Astrocyte (in vitro differentiated cells and primary cell): ENCODE measurements around the gene CDK5RAP2. TPM values are rescaled to one million over a fixed set of nuclear protein-coding genes. Genes with fewer than 3 reads are reported as not detected.
A peak's percentile ranks its signal among the peaks of the same experiment; 100 is the strongest.

ENCODE experiments used
- DNase-seq: peaks from one replicate; pipeline ENCODE4 v3.0.0-alpha.2; 2010; ENCODE audit warnings: low read depth
- FAIRE-seq: peaks from 2 replicates; lab custom pipeline; 2011; peaks lifted over from hg19 to GRCh38; lab: Jason Lieb, UNC
- H2AFZ ChIP-seq: 2 replicates; pipeline ENCODE4 v1.6.0; 2012; ENCODE audit warnings: low read depth, low read length, inconsistent platforms
- H3K27ac ChIP-seq: 2 replicates; pipeline ENCODE4 v1.5.1; 2011; ENCODE audit warnings: low read depth, low read length, inconsistent platforms
- H3K27me3 ChIP-seq: 2 replicates; pipeline ENCODE4 v1.6.0; 2011; ENCODE audit warnings: low read length, inconsistent platforms; ENCODE audit not compliant: insufficient read depth
- H3K36me3 ChIP-seq: 2 replicates; pipeline ENCODE4 v1.5.1; 2011; ENCODE audit warnings: low read length, inconsistent platforms; ENCODE audit not compliant: insufficient read depth
- H3K4me1 ChIP-seq: 2 replicates; pipeline ENCODE4 v1.5.1; 2011; ENCODE audit warnings: low read length, inconsistent platforms; ENCODE audit not compliant: insufficient read depth
- H3K4me2 ChIP-seq: 2 replicates; pipeline ENCODE4 v1.6.0; 2012; ENCODE audit warnings: low read length, inconsistent platforms
- H3K4me3 ChIP-seq: 2 replicates; pipeline ENCODE4 v1.5.1; 2011; ENCODE audit warnings: low read depth, mild to moderate bottlenecking, low read length, inconsistent platforms; ENCODE audit not compliant: insufficient read depth
- H3K79me2 ChIP-seq: 2 replicates; pipeline ENCODE4 v1.6.0; 2012; ENCODE audit warnings: mild to moderate bottlenecking, low read length, inconsistent platforms; ENCODE audit not compliant: insufficient read depth
- H3K9ac ChIP-seq: 2 replicates; pipeline ENCODE4 v1.6.0; 2012; ENCODE audit warnings: mild to moderate bottlenecking, low read length, inconsistent platforms
- H3K9me3 ChIP-seq: 2 replicates; pipeline ENCODE4 v1.5.1; 2012; ENCODE audit warnings: low read depth, mild to moderate bottlenecking, low read length, inconsistent platforms; ENCODE audit not compliant: insufficient read depth
- H4K20me1 ChIP-seq: 2 replicates; pipeline ENCODE4 v1.6.0; 2012; ENCODE audit warnings: low read length, inconsistent platforms; ENCODE audit not compliant: insufficient read depth
- H3K27ac Mint-ChIP-seq: one replicate; pipeline ENCODE4 v1.8.0; 2021; ENCODE audit warnings: mild to moderate bottlenecking, mixed read lengths; ENCODE audit not compliant: unreplicated experiment
- H3K27me3 Mint-ChIP-seq: one replicate; pipeline ENCODE4 v1.8.0; 2021; ENCODE audit warnings: low read depth, mixed read lengths; ENCODE audit not compliant: unreplicated experiment
- H3K36me3 Mint-ChIP-seq: one replicate; pipeline ENCODE4 v1.8.0; 2021; ENCODE audit warnings: low read depth, mixed read lengths; ENCODE audit not compliant: unreplicated experiment
- H3K4me1 Mint-ChIP-seq: one replicate; pipeline ENCODE4 v1.8.0; 2021; ENCODE audit warnings: low read depth, mixed read lengths; ENCODE audit not compliant: unreplicated experiment
- H3K4me3 Mint-ChIP-seq: one replicate; pipeline ENCODE4 v1.8.0; 2021; ENCODE audit warnings: mild to moderate bottlenecking, moderate library complexity, mixed read lengths; ENCODE audit not compliant: unreplicated experiment
- H3K9me3 Mint-ChIP-seq: one replicate; pipeline ENCODE4 v1.8.0; 2021; ENCODE audit warnings: mild to moderate bottlenecking, mixed read lengths; ENCODE audit not compliant: unreplicated experiment
- CTCF ChIP-seq: IDR thresholded peaks from 2 replicates; pipeline ENCODE4 v1.5.1; 2011; ENCODE audit warnings: low read depth, mild to moderate bottlenecking, inconsistent platforms, low read length, moderate library complexity; ENCODE audit not compliant: insufficient read depth
- EZH2 ChIP-seq: IDR thresholded peaks from 2 replicates; pipeline ENCODE4 v1.6.1; 2012; ENCODE audit warnings: mild to moderate bottlenecking, low read length, inconsistent platforms; ENCODE audit not compliant: insufficient read depth
- total RNA-seq: library from RNA; stranded (reverse); gene quantifications from 2 replicates; pipeline ENCODE4 v1.2.1, GENCODE V29; 2021

CDK5RAP2 gene
- total RNA-seq, 1 donor from 2014 or later: 36.3 TPM

- H3K9me3 Mint-ChIP-seq: no peaks in the 10 kb centered on the region
- H3K9me3 ChIP-seq: no peaks in the 10 kb centered on the region
- H3K4me1 Mint-ChIP-seq: no peaks in the 10 kb centered on the region
- H3K36me3 ChIP-seq: peaks cover 4% of the 10 kb centered on the region
- H3K27me3 ChIP-seq: no peaks in the 10 kb centered on the region
- H4K20me1 ChIP-seq: no peaks in the 10 kb centered on the region
- no peak overlapping the region for H3K27ac Mint-ChIP-seq
- peaks cover 18% of the 10 kb centered on the region for H3K4me1 ChIP-seq
- no peak for TF ChIP-seq EZH2
- TF ChIP-seq CTCF: no peak
- DNase-seq (no peak), FAIRE-seq (no peak)
- peaks cover 10% of the 10 kb centered on the region for H3K36me3 Mint-ChIP-seq
- H3K27ac ChIP-seq: no peak overlapping the region
- H3K4me3 Mint-ChIP-seq: no peak overlapping the region
- H3K4me3 ChIP-seq: no peak overlapping the region
- H2AFZ ChIP-seq: no peak overlapping the region
- H3K4me2 ChIP-seq: peak overlapping the region; percentile 1
- no peak overlapping the region for H3K9ac ChIP-seq
- no peaks in the 10 kb centered on the region for H3K27me3 Mint-ChIP-seq
- H3K79me2 ChIP-seq: no peaks in the 10 kb centered on the region
Measured at GRCh38 chr9:120385606-120386389, 194.2 kb downstream of the CDK5RAP2 start.

- Mint-ChIP-seq H3K36me3 (peaks cover 12% of the 10 kb centered on the region), H3K27me3 (no peaks in the 10 kb centered on the region), H3K9me3 (peaks cover 6% of the 10 kb centered on the region), H3K27ac (no peak overlapping the region), H3K4me1 (no peaks in the 10 kb centered on the region), H3K4me3 (no peak overlapping the region)
- no peaks in the 10 kb centered on the region for H3K9me3 ChIP-seq
- no peaks in the 10 kb centered on the region for H3K27me3 ChIP-seq
- H3K36me3 ChIP-seq: peaks cover 4% of the 10 kb centered on the region
- H3K4me2 ChIP-seq: no peak overlapping the region
- H3K79me2 ChIP-seq: no peaks in the 10 kb centered on the region
- H3K4me1 ChIP-seq: peaks cover 18% of the 10 kb centered on the region
- no peak overlapping the region for H3K9ac ChIP-seq
- no peaks in the 10 kb centered on the region for H4K20me1 ChIP-seq
- H2AFZ ChIP-seq: no peak overlapping the region
- FAIRE-seq: no peak
- no peak overlapping the region for H3K4me3 ChIP-seq
- TF ChIP-seq EZH2 (no peak), CTCF (no peak)
- DNase-seq: no peak
- H3K27ac ChIP-seq: no peak overlapping the region
Measured at GRCh38 chr9:120384925-120385272, 195.1 kb downstream of the CDK5RAP2 start.
